Endometrium (tissue), 2 donors: Measurements from ENCODE around the gene PITPNM1.
"Not testable (repeated sequence)": the region's sequence is repeated elsewhere in the genome, so short reads cannot be mapped to it uniquely, and the experiment has no call there.

Source experiments
- FAIRE-seq: peaks from 2 replicates; lab custom pipeline; 2012; peaks lifted over from hg19 to GRCh38; lab: Jason Lieb, UNC
- donor health status: control.
- donor health status: control.

Gene PITPNM1

DNA sequence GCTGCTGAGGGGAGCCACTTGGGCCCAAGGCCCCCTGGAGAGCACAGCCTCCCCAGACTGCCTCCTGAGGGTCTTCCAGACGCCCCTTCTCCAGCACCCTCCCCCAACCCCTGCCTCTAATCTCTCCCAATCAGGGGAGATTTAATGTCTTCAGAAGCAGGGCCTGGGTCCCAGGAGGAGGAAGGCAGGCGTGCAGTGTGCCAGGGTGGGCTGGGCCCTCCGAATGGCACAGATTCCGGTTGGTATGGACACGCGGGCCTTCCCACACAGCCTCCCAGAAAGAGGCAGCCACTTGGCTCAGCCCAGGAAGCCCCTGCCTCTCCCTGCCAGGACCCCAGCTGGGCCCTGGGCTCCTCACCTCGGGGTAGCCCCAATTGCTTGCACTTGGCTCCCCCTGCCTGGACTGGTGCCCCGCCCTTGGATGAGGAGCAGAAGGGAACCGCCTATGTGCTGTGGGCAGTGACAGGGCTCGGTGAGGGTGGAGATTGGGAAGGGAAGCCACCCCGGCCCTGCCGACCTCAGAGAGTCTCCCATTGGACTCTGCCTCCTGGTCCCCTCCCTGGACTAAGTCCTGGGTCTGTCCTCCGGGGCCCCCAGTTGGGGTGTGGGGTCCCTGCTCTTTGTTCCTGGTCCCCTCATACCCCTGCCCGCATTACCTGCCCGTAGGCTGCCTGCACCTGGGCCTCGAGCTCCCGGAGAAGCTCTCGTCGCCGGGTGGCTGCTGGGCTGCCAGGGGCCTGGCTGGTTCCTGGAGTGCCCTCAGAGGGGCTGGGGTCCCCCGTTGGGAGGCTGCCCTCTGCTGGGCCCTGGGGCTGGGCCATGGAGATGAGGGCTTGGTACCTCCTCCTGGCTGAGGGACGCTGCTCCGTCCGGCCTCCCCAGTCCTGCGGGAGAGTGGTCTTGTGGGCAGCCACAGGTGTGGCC is 18.7 kb upstream of the PITPNM1 start:
- FAIRE-seq: no peak

DNA sequence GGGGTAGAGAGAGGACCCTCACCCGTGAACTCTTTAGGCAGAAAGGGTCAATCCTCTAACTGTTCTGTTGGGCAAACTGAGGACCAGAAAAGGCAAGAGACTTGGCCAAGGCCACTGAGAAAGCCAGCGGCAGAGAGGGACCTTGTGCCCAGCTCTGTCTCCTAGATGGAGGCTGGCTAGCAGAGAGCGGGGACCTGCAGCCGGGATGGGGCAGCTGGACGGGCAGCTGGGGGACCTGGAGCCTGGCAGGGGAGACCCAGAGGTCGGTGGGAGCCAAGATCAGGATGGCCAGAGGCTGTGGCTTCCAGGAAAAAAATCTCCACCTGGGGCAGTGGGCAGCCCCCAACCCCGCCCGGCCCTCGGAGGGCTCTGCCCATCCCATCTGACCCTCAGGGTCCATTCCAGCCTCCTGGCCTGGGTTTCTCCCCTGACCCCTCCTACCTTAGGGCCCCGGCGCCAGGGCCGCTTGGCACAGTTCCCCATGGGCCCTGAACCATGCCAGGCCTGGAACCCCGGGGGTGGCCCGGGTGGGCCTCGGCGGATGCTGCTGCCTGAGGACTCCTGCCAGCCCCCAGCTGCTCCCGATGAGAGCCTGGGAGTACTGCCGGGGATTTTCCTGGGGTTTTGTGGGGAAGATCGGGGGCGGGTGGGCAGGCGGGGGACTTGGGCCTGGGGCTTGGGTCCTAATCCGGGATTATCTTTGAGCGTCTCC is 17.8 kb upstream of the PITPNM1 start, which contains the start of gene CABP2:
Gene CABP2 (minus strand): TSS at position 603 of the 712 bp plus-strand sequence. CDS start 120 bp downstream, at position 483.
- FAIRE-seq: no peak

DNA sequence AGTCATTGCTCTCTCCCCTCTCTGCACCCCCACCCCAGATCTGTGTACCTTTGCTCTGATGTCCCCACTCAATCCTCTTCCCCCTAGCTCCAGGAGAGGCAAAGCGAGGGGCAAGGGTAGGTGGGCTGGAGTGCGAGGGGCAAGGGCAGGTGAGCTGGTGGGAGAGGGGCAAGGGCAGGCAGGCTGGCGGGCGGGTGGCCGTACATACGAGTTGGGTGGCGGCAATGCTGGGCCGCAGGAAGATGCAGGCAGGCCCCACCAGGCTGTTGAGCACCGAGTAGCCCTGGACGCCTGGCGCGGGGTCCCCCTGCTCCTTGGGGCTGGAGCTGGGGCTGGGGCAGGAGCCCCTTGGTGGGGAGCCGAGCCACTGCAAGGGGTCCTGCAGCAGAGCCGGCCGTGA is 17.2 kb upstream of the PITPNM1 start:
- no peak for FAIRE-seq

DNA sequence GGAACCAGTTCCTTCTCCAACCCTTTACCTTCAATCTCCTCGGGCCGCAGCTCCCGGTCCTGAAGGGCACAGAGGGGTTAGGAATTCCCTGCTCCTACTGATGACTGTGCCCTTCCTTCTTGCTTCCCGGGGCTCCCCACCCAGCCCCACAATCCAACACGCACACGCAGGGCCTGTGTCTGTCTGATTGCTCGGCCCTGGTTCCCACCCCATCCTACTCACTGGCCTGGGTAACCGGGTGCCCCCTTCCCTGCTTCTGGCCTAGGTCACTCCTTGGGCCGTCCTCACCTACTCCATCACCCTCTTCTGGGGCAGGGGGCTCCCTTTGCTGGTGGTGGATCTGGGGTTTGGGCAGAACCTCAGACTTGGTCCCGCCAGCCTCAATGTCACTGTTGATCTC is 16.8 kb upstream of the PITPNM1 start:
- FAIRE-seq: no peak

DNA sequence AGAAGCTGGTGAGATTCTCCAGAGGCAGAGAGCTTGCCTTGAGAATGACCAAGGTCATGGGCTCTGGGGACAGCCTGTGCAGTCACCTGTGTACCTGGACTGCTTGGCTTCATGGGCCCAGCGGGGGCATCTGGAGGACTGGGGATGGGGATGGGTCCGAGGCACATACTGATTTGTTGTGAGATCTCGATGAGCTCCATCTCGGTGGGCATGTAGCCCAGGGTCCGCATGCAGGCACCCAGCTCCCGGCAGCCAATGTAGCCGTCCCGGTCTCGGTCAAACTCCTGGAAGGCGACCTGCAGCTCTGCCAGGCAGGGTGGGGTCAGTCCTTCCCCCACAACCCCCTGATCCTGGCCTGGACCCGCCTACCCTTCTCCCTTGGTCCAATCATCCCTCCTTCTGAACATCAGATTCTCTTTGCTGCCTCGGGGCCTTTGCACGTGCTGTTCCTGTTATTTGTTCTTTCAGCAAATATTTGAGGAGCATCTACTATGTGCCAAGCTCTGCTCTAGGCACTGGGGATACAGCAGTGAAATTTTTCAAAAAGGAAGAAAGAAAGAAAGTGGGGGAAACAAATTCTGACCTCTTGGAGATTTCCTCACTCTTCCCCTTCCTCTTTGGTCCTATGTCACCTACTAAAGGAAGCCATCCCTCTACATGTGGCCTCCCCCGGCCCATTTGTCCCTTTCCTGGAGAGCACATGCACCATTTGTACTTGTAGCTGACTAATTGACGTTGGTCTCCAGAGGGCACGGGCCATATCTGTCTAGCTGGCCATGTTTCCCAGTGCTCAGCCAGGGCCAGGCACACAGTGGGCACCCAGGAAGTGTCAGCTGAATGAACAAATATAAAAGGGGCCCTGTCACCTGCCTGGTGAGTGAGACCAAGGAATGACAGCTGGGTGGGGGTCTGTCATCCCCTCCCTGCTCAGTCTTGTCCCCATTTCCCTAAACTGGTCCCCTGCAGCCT is 16.0 kb upstream of the PITPNM1 start:
- no peak for FAIRE-seq

GRCh38 chr11:67519726-67520125 is 14.6 kb upstream of the PITPNM1 start:
- no peak for FAIRE-seq

DNA sequence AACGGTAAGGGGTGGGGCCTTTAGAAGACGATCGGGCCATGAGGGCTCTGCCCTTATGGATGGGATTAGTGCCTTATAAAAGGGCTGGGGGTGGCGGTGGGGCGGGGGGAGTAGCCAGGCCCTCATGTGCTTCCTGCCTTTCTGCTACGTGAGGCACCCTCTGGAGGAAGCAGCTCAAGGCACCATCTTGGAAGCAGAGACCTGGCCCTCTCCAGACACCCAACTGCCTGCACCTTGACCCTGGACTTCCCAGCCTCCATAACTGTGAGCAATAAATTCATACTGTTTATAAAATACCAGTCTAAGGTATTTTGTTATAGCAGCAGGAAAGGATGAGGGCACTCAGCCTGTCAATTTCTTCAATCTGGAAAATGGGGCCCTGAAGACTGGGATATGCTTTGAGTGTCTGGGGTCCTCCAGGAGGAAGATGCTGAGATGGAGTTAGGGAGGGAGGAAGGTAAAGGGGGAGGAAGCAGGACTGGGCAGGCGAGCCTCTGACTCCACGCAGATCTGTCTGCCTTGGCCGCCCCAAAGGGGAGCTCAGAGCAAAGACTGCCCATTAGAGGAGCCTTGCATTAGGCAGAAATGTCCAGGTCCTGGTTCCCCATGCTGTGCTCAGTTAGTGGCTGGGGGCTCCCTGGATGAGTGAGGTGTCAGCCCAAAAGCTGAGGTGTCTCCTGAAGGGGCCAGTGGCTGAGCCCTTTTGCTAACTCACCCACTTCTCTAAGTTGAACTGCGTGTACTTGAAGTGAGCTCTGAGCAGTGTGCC is 12.8 kb upstream of the PITPNM1 start:
- no peak for FAIRE-seq

DNA sequence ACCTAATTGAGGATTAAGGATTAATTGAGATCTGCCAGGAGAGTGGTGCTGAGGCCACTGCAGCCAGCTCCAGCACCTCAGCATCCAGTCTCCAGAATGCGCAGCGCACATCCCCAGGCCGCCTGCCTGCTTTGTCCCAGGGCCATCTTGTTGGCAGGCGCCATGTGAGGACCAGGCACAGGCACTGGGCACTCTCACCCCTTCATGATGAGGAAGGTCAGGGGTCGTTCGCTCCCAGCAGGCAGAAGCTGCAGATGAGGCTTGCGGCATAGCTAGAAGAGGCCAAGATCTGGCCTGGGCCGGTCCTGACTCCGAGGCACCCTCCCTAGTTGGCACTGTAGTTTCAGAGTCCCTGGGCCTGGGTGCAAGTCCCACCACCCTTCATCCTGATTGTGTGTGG is 11.6 kb upstream of the PITPNM1 start:
- no peak for FAIRE-seq

DNA sequence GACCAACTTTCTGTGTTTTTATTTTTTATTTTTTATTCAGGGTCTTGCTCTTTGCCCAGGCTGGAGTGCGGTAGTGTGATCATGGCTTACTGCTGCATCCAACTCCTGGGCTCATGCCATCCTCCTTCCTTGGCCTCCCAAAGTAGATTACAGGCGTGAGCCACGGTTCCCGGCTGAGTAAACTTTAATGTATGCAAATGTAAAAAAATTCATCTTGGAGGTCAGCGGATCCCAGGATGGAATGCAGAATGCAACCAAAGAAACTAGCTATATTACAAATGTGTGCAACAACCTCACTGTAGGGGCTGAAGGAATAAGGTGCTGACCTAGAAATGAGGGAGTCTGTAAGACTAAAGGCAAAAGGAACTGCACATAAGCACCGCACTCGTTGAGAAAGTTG is 9.0 kb upstream of the PITPNM1 start:
- no peak for FAIRE-seq

GRCh38 chr11:67511558-67511957 is 6.4 kb upstream of the PITPNM1 start:
- not testable (repeated sequence) for FAIRE-seq

DNA sequence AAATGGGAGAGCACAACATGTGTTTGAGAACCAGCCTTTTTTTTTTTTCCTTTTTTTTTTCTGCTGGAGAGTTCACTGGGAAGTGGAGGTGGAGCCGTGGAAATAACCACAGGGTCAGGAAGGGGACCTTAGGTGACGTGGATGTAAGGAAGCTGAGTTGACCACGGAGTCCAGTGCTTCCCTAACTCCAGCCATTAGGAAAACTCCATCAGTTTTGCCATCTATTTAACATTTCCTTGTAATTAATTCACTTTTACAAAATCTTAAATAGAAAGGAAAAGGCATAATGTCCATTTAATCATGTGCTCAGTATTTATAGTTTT is 4.8 kb upstream of the PITPNM1 start:
- no peak for FAIRE-seq

GRCh38 chr11:67508486-67509121 is 3.4 kb upstream of the PITPNM1 start:
- no peak for FAIRE-seq

DNA sequence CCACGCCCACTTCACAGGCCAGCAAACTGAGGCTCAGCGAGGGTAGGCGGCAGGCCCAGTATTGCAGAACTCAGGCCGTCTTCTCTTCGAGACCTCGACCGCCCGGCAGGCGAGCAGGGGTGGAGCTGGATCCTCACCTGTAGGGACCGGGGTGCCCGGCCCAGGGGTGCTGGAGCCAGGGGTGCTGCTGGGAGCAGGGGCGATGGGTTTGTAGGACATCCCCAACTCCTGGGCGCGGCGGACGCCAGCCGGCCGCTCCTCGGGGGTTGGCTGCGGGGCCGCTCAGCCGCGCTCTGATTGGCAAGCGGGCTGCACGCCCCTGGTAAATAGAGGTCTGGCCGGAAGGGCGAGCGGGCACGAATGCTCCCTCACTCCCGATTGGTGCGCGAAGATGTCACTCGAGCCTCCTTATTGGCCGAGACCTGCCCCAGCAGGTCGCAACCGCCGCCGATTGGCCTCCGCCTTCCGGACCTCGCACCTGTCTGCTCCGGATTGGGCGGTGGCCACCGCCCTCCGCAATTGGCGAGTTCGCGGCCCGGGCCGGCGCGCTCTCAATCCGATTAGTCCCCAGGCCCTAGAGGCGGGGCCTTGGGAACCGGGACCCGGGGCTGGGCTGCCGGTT is 2.8 kb upstream of the PITPNM1 start, which contains the start of gene CDK2AP2:
Gene CDK2AP2 (minus strand): TSS at position 299 of the 622 bp plus-strand sequence. CDS start 80 bp downstream, at position 219.
- FAIRE-seq: peak; percentile 88

DNA sequence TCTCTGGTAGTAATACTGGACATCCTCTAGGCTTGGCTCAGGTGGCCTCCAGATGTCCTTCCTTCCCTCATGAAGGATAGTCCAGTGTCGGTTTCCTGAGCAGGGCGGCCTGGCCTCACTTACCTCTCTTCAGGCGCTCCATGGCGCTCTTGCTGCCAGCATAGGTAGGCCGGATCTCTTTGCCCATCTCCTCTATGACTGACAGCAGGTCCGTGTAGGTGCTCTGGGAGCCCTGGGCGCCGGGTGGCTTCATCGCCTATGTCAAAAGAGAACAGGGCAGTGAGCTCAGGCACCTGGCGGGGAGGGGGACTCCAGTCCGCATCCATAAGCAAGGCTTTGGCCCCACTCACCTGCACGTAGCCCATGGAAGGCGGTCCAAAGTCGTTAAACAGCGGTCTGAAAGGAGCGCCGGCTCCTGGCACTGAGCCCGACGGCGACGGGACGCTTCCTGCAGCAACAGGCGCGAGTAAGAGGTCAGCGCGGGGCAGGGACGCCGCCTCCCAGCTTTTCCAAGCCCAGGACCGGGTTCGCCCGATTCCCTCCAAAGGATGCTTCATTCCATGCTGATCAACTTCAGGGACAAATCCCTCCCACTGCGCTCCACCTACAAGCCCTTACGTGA is 2.2 kb upstream of the PITPNM1 start:
- no peak for FAIRE-seq

- no peak for FAIRE-seq
Measured at GRCh38 chr11:67506426-67507051, 1.4 kb upstream of the PITPNM1 start.

DNA sequence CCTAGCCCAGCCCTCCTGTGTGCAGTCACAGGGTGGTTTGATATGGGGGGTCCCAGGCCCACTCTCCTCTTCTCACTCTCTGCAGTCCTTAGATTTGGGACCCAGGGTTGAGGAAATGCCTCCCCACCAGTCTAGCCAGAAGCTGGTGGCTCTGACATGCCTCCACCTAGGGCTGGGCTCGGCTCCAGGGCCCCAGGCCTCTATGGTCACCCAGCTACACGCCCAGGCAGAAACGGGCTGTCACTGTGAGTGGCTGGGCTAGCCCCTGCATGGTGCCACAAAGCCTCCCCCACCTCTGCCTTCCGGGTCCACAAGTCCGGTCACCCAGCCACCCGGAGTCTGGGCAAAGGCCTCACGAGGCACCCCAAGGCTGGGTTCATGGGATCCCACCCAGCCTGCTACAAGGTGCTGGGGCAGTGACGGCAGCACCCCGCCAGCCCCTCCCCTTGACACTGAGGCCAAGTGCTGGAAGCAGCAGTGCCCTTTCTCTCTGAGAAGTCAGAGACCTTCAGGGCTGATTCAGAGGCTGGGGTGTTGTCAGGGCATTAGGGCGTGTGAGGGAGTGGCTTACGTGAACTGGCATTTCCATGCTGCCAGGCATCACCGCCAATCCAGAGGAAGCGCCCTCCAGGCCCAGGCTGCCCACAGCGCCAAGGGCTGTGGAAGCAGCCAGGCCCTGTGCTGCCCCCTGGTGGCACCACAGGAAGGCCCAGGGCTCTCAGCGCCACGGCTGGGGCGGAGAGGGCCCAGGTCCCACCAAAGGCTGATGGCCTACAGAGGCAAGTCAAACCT is 638 bp upstream of the PITPNM1 start:
- no peak for FAIRE-seq

GRCh38 chr11:67504005-67504949 is 886 bp downstream of the PITPNM1 start:
- no peak for FAIRE-seq
